Suppressor macrophage treated with lipopolysaccharide for 4 hours (primary cell): ENCODE results near the gene EDEM3.
A peak's percentile ranks its signal among the peaks of the same experiment; 100 is the strongest.
"Not testable (repeated sequence)": the region's sequence is repeated elsewhere in the genome, so short reads cannot be mapped to it uniquely, and the experiment has no call there.

ENCODE experiments used
- DNase-seq: peaks from one replicate; pipeline ENCODE4 v3.0.0-alpha.2; 2020

Gene EDEM3

DNA sequence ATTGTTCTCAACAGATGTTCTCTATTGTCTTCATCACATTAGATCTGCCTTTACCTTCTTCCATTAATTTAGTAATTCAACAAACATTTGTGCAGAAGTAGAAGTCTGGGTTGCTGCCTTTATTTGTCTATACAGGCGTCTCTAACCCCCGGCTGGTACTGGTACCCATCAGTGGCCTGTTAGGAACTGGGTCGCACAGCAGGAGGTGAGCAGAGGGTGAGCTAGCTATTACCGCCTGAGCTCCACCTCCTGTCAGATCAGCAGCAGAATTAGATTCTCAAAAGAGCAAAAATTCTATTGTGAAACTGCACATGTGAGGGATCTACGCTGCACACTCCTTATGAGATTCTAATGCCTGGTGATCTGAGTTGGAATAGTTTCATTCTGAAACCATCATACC, 12.9 kb upstream of the EDEM3 start:
- no peak for DNase-seq

GRCh38 chr1:184764483-184764882, 9.8 kb upstream of the EDEM3 start:
- DNase-seq: no peak

GRCh38 chr1:184763520-184763919, 8.9 kb upstream of the EDEM3 start:
- DNase-seq: not testable (repeated sequence)

DNA sequence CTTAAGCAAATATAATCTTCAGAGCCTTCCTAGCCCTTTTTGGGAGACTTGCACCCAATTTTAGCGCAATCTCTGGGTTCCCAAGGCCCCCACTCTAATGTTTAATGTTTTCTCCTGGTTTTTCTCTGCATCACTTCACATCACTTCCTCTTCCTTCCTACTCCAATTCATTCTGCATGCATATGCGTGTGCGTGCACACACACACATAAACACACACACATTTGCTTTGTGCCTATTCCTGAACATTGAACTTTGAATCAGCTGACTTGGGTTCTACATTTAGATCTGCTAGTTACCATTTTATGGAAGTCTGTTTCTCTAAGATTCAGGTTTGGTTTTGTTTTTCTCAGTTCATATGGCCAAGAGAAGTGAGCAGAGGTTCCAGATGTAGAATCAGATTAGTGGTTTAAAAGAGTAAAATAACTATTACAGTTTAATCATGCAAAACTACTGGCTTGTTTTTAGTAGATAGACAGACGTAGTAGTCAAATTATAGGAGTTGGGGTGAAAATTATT, 7.4 kb upstream of the EDEM3 start:
- DNase-seq: no peak

- no peak for DNase-seq
Measured at GRCh38 chr1:184759651-184760050, 5.0 kb upstream of the EDEM3 start.

DNA sequence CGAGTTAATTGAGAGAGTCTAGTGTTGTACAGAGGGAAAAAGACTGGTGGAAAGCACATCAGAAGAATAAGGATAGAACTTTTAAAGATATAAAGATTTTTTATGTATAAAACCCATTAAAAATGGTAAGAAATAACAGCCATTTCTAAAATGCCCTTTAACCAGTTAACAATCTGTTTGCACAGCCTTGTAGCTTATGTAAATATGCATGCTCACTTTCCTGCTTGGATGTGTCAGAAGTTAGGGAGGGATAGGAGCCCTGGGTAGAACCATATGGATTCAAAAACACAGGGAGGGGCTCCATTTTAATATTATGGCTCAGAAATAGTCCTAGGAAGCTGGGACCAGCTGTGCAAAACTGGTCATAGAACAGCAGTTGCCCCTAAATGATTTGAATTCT, 4.5 kb upstream of the EDEM3 start:
- DNase-seq: no peak

DNA sequence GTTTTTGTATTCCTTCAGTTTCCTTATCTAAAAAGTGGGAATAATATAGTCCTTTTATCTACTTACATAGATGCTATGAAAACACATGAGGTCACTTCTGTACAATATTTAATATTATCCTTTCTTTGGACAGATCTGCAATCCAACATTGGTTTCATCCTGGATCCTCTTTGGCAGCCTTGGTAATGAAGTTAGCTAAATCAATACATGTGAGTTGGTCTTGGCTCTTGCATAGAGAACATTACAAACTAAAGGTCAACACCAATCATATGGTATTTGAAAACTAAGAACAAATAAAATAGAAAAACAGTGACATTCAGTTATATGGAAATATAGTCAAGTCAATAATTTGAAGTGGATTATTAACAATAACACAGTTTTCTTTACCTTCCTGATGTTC, 3.2 kb upstream of the EDEM3 start:
- DNase-seq: no peak

DNA sequence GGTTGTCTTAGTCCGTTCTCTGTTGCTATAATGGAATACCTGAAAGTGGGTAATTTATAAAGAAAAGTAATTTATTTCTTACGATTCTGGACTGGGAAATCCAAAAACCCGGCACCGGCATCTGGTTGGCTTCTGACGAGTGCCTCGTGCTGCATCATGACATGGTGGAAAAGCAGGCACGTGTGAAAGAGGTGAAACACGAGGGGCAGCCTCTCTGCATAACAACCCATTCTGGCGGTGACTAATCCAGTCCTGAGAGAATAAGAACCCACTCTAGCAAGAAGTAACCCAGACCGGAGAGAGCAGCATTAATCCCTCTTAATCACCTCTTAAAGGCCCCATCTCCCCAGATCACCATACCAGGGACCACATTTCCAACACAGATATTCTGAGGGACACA, 2.7 kb upstream of the EDEM3 start:
- no peak for DNase-seq

DNA sequence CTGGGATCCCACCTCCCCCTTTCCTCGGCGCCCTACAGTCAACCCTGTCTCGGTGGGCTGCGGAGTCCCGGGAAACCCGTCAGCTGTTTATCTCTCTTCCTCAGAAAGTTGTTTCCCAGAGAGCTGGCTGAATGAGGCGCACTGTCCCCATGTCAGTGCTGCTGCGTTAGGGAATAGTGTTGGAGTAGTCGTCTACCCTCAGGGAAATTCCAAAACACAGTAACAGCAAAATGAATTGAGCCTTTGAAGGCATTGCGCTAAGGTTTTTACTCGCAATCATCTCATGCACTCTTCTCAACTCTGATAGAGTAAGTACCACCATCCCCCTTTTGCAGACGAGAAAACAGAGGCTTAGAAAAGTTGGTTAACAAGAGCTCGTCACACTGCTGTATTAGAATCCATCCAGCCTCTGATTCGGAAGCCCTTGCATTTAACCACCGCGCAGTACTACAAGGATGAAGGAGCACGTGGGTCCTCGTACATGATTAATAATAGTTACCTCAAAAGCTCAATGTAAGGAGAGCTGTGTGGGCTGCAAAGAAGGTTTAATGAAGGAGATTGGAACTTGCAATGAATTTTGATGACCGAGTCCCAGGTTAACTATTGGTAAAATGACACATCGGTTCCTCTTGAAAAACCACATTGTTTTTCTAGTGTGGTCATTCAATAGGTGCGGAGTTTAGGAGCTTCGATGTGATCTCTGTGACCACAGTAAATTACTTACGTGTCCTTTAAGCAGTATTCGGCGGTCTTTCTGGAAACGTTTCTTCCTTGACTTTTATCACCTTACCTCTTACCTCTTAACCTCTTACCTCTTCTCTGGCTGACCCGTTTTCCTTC, 788 bp upstream of the EDEM3 start:
- DNase-seq: peak; percentile 48

DNA sequence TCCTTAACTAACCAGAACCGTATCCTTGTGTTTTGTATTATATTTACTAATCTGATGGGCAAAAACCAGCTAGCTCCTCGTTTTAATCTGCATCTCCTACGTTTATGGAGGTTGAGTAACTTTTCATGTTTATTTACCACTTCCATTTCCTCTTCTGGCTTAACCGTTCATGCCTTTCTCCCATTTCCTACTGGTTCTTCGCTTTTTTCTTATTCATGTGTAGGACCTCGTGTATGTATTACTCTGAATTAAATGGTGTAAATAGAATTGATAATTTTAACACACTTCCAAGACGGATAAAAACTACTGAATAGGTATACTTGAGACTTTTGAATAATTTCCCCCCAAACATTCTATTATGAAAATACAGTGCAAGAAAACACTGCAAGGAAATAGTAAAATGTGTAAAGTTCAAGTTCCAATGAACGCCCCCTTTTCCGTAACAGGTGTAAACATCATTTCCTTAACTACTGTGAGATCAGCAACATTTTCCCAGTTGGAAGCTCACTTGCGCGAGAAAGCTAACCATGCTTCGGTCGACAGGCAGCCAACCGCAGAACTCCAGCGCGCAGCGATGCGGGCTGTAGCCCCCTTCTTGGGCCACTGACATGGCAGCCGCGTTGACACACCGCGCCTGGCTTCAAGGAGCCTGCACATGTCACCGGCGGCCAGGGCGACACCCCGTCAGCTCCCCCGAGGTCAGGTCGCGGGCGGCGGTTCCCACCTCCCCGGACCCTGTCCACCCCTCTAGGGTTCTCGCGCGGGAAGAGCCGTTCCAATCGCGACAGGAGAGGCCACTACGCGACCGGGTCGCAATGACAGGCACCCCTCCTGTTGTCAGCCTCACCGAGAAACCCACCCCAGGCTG, 816 bp downstream of the EDEM3 start:
- peak; percentile 57 for DNase-seq

GRCh38 chr1:184753117-184753516, 1.5 kb downstream of the EDEM3 start:
- peak; percentile 41 for DNase-seq

DNA sequence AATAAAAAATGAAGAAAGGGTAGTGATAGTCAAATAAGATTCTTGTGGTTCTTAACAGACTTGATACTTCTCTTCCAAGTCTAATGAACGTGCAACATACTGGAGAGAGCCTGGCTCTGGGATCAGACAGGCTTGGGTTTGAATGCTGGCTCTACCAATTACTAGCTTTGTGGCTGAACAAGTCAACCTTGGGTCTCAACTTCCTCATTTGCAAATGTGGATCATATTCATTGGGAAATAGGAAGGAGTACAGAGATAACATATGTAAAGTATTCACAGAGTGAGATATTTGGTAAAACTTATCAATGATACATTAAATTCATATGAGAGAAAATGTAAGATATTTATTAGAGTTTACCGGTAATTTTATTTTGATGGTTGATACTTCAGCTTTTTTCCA, 2.0 kb downstream of the EDEM3 start:
- DNase-seq: peak; percentile 49

- DNase-seq: peak; percentile 47
Measured at GRCh38 chr1:184748740-184749139, 5.9 kb downstream of the EDEM3 start.

- DNase-seq: peak; percentile 59
Measured at GRCh38 chr1:184747089-184747955, 7.3 kb downstream of the EDEM3 start.

- DNase-seq: no peak
Measured at GRCh38 chr1:184745929-184746638, 8.6 kb downstream of the EDEM3 start.

DNA sequence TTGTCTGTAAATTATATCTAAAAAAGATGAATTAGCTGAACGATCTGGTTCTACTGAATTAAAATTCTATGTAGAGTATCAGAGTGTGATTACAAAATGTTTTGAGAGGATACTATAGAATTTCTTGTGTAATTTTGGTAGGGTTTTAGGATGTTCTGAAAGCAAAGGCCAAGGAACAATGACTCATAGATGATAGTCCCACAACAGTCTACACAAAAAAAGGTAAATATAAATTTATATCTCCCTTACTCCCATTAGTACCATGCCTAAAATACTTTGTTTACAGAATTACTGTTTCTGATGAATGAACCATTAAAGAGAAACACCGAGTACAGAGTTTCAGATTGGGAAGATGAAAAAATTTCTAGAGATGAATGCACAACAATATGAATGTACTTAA, 9.5 kb downstream of the EDEM3 start:
- no peak for DNase-seq

- DNase-seq: no peak
Measured at GRCh38 chr1:184743062-184743756, 11.4 kb downstream of the EDEM3 start.

- DNase-seq: no peak
Measured at GRCh38 chr1:184740344-184740743, 14.3 kb downstream of the EDEM3 start.

DNA sequence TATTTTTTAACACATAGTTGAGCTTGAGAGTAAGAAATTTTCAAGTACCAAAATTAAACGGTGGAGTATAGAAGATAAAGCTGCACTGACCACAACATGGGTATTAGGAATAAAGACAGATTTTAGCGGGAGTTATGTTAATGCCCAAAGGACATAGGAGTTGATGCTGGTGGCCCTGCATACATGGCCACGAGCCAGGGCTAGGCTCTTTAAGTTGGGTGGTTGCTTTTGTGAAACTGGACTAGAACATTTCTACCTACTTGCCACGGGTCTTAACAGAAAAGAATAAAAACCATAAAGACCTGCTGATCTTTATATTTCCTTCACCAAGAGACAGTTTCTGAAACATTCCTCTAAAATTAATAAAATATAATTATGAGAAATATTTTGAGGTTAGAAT, 14.9 kb downstream of the EDEM3 start:
- no peak for DNase-seq

- DNase-seq: no peak
Measured at GRCh38 chr1:184739070-184739469, 15.6 kb downstream of the EDEM3 start.

- peak; percentile 54 for DNase-seq
Measured at GRCh38 chr1:184734980-184735379, 19.7 kb downstream of the EDEM3 start.

GRCh38 chr1:184724843-184725242, 29.8 kb downstream of the EDEM3 start:
- DNase-seq: no peak
